A673 (cell line): ENCODE results near the gene OR10G8.

Experiments
- CTCF ChIP-seq: fragments of 300-800, 200-600 bp; sonication (generic); conservative IDR thresholded peaks from 2 replicates; pipeline ENCODE4 v1.5.1; 2017; ENCODE audit warnings: low read depth, mild to moderate bottlenecking, antibody characterized with exemption, low read length, moderate library complexity, mixed read lengths
- EZH2 ChIP-seq: fragments of 200-600 bp; sonication (generic); IDR thresholded peaks from 2 replicates; pipeline ENCODE4 v1.6.1; 2017; ENCODE audit warnings: borderline replicate concordance, low read depth, mild to moderate bottlenecking, mixed read lengths, antibody characterized with exemption, low read length; ENCODE audit not compliant: poor library complexity, severe bottlenecking

- no peak for TF ChIP-seq EZH2
- no peak for TF ChIP-seq CTCF
Observed at GRCh38 chr11:124072147-124072546, 45.5 kb downstream of the OR10G8 start.
